Endothelial cell of umbilical vein (primary cell): ENCODE measurements around the gene USH2A. TPM values are rescaled to one million over a fixed set of nuclear protein-coding genes. Genes with fewer than 3 reads are reported as not detected.

Experiments used
- BruUV-seq: library from RNA; stranded (reverse); fragments of 400-500 nt; replicated peaks from 2 replicates; lab custom pipeline; 2021; lab: Mats Ljungman, UMichigan
- CTCF ChIA-PET: fragments of 300-600, 350-600 bp; sonication (Branson Sonifier 250); formaldehyde crosslinking; loops from one replicate; lab custom pipeline; 2021; ENCODE audit warnings: antibody characterized with exemption, inconsistent platforms; lab: Charles Lee
- POLR2A ChIA-PET: fragments of 300-600, 350-600 bp; sonication (Branson Sonifier 250); formaldehyde crosslinking; loops from one replicate; lab custom pipeline; 2021; ENCODE audit warnings: antibody characterized with exemption, inconsistent platforms; lab: Charles Lee
- DNase-seq: peaks from one replicate; pipeline ENCODE4 v3.0.0-alpha.2; 2011; ENCODE audit warnings: low read depth, low spot score
- FAIRE-seq: peaks from 2 replicates; lab custom pipeline; 2011; peaks lifted over from hg19 to GRCh38; lab: Jason Lieb, UNC
- H2AFZ ChIP-seq: 2 replicates; pipeline ENCODE4 v1.6.0; 2012; ENCODE audit warnings: low read depth, low read length, control low read depth, inconsistent platforms
- H3K27ac ChIP-seq: 2 replicates; pipeline ENCODE4 v1.5.1; 2011; ENCODE audit warnings: low read depth, mild to moderate bottlenecking, control low read depth, low read length, moderate library complexity; ENCODE audit not compliant: insufficient read depth
- H3K27me3 ChIP-seq, 2 experiments: 2 replicates each; pipeline versions ENCODE4 v1.6.0 to v1.6.1; 2011; ENCODE audit warnings: low read length in 2 of 2, mixed read lengths in 1 of 2; ENCODE audit not compliant: control insufficient read depth in 2 of 2, insufficient read depth in 2 of 2
- H3K36me3 ChIP-seq, 2 experiments: 2 replicates in 1 of 2; 3 replicates in 1 of 2; pipeline ENCODE4 v1.5.1; 2011; ENCODE audit warnings: low read length in 2 of 2, mild to moderate bottlenecking in 1 of 2, moderate library complexity in 1 of 2; ENCODE audit not compliant: control insufficient read depth in 2 of 2, insufficient read depth in 2 of 2; ENCODE audit errors: extremely low read depth in 1 of 2
- H3K4me1 ChIP-seq: 3 replicates; pipeline ENCODE4 v1.5.1; 2011; ENCODE audit warnings: mild to moderate bottlenecking, low read length; ENCODE audit not compliant: control insufficient read depth, insufficient read depth; ENCODE audit errors: extremely low read depth
- H3K4me2 ChIP-seq: 2 replicates; pipeline ENCODE4 v1.6.1; 2011; ENCODE audit warnings: low read length, control low read depth, mixed read lengths; ENCODE audit not compliant: insufficient read depth
- H3K4me3 ChIP-seq, 3 experiments: fragments of 200-600 bp in 1 of 3; sonication (generic), shearing (Covaris generic) in 1 of 3; replicated peaks in 1 of 3; 2 replicates each; pipeline ENCODE4 v1.5.1; 2011 to 2016; ENCODE audit warnings: control low read depth in 3 of 3, low read length in 3 of 3, mild to moderate bottlenecking in 2 of 3, inconsistent platforms in 1 of 3, low read depth in 1 of 3, moderate library complexity in 1 of 3; ENCODE audit not compliant: insufficient read depth in 1 of 3
- H3K79me2 ChIP-seq: 2 replicates; pipeline ENCODE4 v1.6.0; 2012; ENCODE audit warnings: low read length, inconsistent platforms; ENCODE audit not compliant: control insufficient read depth, insufficient read depth
- H3K9ac ChIP-seq: replicated peaks from 2 replicates; pipeline ENCODE3; 2011; ENCODE audit warnings: low read length, control low read depth; ENCODE audit not compliant: insufficient read depth; ENCODE audit errors: extremely low read depth
- H3K9me1 ChIP-seq: replicated peaks from 3 replicates; pipeline ENCODE4 v1.6.0; 2011; ENCODE audit warnings: mild to moderate bottlenecking, low read length; ENCODE audit not compliant: control insufficient read depth, insufficient read depth; ENCODE audit errors: extremely low read depth
- H3K9me3 ChIP-seq: replicated peaks from 2 replicates; pipeline ENCODE4 v1.5.1; 2012; ENCODE audit warnings: low read length, inconsistent platforms; ENCODE audit not compliant: control insufficient read depth, insufficient read depth
- H4K20me1 ChIP-seq: replicated peaks from 2 replicates; pipeline ENCODE3; 2011; ENCODE audit warnings: mild to moderate bottlenecking, low read length; ENCODE audit not compliant: control insufficient read depth, insufficient read depth; ENCODE audit errors: extremely low read depth
- CTCF ChIP-seq, 2 donors: IDR thresholded peaks; 1 replicate in 1 of 2; 2 replicates in 1 of 2; pipeline ENCODE4 v1.5.1; 2011; ENCODE audit warnings: low read length in 2 of 2, mild to moderate bottlenecking in 2 of 2, moderate library complexity in 2 of 2, control low read depth in 1 of 2, inconsistent platforms in 1 of 2, low read depth in 1 of 2; ENCODE audit not compliant: insufficient read depth in 1 of 2; ENCODE audit errors: extremely low read depth in 1 of 2
- EZH2 ChIP-seq: IDR thresholded peaks from 2 replicates; pipeline ENCODE4 v1.6.1; 2012; ENCODE audit warnings: borderline replicate concordance, low read depth, mild to moderate bottlenecking, moderate library complexity, low read length, inconsistent platforms; ENCODE audit not compliant: severe bottlenecking
- FOS ChIP-seq: IDR thresholded peaks from 2 replicates; pipeline ENCODE4 v1.6.1; 2011; ENCODE audit warnings: mild to moderate bottlenecking, low read length, moderate library complexity, borderline replicate concordance; ENCODE audit not compliant: insufficient read depth
- GATA2 ChIP-seq: IDR thresholded peaks from 2 replicates; pipeline ENCODE4 v1.7.0; 2011; ENCODE audit warnings: low read depth, mild to moderate bottlenecking, moderate library complexity, mixed read lengths, low read length; ENCODE audit not compliant: insufficient read length, insufficient read depth
- JUN ChIP-seq: IDR thresholded peaks from 2 replicates; pipeline ENCODE4 v1.6.1; 2011; ENCODE audit warnings: borderline replicate concordance, low read depth; ENCODE audit not compliant: insufficient read length, insufficient read depth
- MYC ChIP-seq: IDR thresholded peaks from one replicate; pipeline ENCODE4 v1.6.1; 2011; ENCODE audit warnings: mild to moderate bottlenecking, low read depth, low read length
- POLR2A ChIP-seq: IDR thresholded peaks from 2 replicates; pipeline ENCODE4 v1.6.1; 2012; ENCODE audit warnings: low read depth, mild to moderate bottlenecking, control low read depth, low read length
- POLR2AphosphoS5 ChIP-seq: IDR thresholded peaks from 2 replicates; pipeline ENCODE4 v1.6.1; 2012; ENCODE audit warnings: low read depth, mild to moderate bottlenecking, control low read depth, low read length, moderate library complexity; ENCODE audit not compliant: insufficient read depth
- dilution Hi-C: fragments of 300-500 bp; cut with MboI; formaldehyde crosslinking; loops from one replicate; pipeline ENCODE4 v1.15.0; 2019; ENCODE audit warnings: low sequenced_read_pairs; ENCODE audit not compliant: extremely low pct_ligation_motif_present
- intact Hi-C: fragments of 100-400 bp; cut with micrococcal nuclease; formaldehyde crosslinking; loops from one replicate; pipeline ENCODE4 v1.10.0; 2022
- polyA plus RNA-seq, 4 experiments: library from polyadenylated mRNA; depleted of rRNA in 3 of 4; stranded (reverse) in 3 of 4; unstranded in 1 of 4; fragments of >200 nt; gene quantifications; 2 replicates each; pipeline versions ENCODE4 v1.2.1 to v1.2.3, GENCODE V29; 2011 to 2012; ENCODE audit warnings: missing spikeins in 1 of 4
- total RNA-seq: library from RNA; stranded (reverse); gene quantifications from 2 replicates; pipeline ENCODE4 v1.2.3, GENCODE V29; 2021
- TF ChIP-seq, protein P1 (sequence below): IDR thresholded peaks from 2 replicates; pipeline ENCODE4 v1.6.1; 2011; ENCODE audit not compliant: insufficient read depth, insufficient read length

USH2A gene
- total and polyA plus RNA-seq, 2 donors (not counting 3 experiments of a cell fraction or from before 2014, with no cell fraction given), result not detected

- Histone ChIP-seq H3K9me1 (no peaks in the 10 kb centered on the region), H3K9ac (no peak overlapping the region), H3K4me1 (no peaks in the 10 kb centered on the region), H2AFZ (no peak overlapping the region), H4K20me1 (no peaks in the 10 kb centered on the region), H3K4me2 (no peak overlapping the region), H3K27me3 (no peaks in the 10 kb centered on the region), H3K79me2 (no peaks in the 10 kb centered on the region), H3K4me3 (no peak overlapping the region), H3K9me3 (peaks cover 2% of the 10 kb centered on the region), H3K36me3 (no peaks in the 10 kb centered on the region), H3K27ac (no peak overlapping the region)
- CTCF ChIA-PET, result no interaction called here
- dilution Hi-C loops, result no loop called here
- BruUV-seq, result no TSS peak
- no peak for FAIRE-seq
- intact Hi-C loops, result loop anchor here (10.0 kb wide), 1 partner anchor 1947 kb away; no protein-coding TSS in a partner anchor
- POLR2A ChIA-PET, result no interaction called here
- no peak for DNase-seq
- TF ChIP-seq, protein P1, sequence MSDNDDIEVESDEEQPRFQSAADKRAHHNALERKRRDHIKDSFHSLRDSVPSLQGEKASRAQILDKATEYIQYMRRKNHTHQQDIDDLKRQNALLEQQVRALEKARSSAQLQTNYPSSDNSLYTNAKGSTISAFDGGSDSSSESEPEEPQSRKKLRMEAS, result no peak
- TF ChIP-seq POLR2A, result no peak
- TF ChIP-seq MYC, result no peak
- no peak for TF ChIP-seq CTCF (IDR thresholded peaks at IDR 0.05; ENCODE audit: extremely low read depth in 1 of 2, insufficient read depth in 1 of 2, low read depth in 1 of 2, low read length in 2 of 2)
- TF ChIP-seq JUN, result no peak
- TF ChIP-seq FOS, result no peak
- no peak for TF ChIP-seq EZH2
- no peak for TF ChIP-seq GATA2
- TF ChIP-seq POLR2AphosphoS5, result no peak
These were observed 705.4 kb downstream of the USH2A start for GRCh38 chr1:215717677-215718426.
